ENCODE measurements around the gene IPO13.

Gene IPO13

GRCh38 chr1:43970502-43970901 lies 23.8 kb downstream of the IPO13 start:
- Histone ChIP-seq H3K9ac (no peak overlapping the region), H2AFZ (no peak overlapping the region), H3K9me3 (ENCODE audit: control insufficient read depth, low read length) (no peaks in the 10 kb centered on the region), H3K4me1 (peaks cover 7% of the 10 kb centered on the region), H3K27ac (no peak overlapping the region), H3K36me3 (ENCODE audit: control insufficient read depth, insufficient read depth, low read length) (no peaks in the 10 kb centered on the region), H3K4me3 (ENCODE audit: low read depth, low read length) (peak overlapping the region; percentile 97), H3K27me3 (ENCODE audit: control insufficient read depth, insufficient read depth, low read length) (no peaks in the 10 kb centered on the region), H3K4me2 (ENCODE audit: low read length) (peak overlapping the region; percentile 92), H3K79me2 (no peaks in the 10 kb centered on the region)
- TF ChIP-seq CTCF (IDR thresholded peaks at IDR 0.05), result no peak

- no peak overlapping the region for H3K9ac ChIP-seq
- H3K4me2 ChIP-seq (ENCODE audit: low read length), result no peak overlapping the region
- no peak overlapping the region for H3K4me3 ChIP-seq (ENCODE audit: low read depth, low read length)
- H3K9me3 ChIP-seq (ENCODE audit: control insufficient read depth, low read length), result no peaks in the 10 kb centered on the region
- H2AFZ ChIP-seq, result no peak overlapping the region
- no peaks in the 10 kb centered on the region for H3K79me2 ChIP-seq
- peaks cover 7% of the 10 kb centered on the region for H3K4me1 ChIP-seq
- TF ChIP-seq CTCF (IDR thresholded peaks at IDR 0.05), result no peak
- H3K27me3 ChIP-seq (ENCODE audit: control insufficient read depth, insufficient read depth, low read length), result no peaks in the 10 kb centered on the region
- no peaks in the 10 kb centered on the region for H3K36me3 ChIP-seq (ENCODE audit: control insufficient read depth, insufficient read depth, low read length)
- no peak overlapping the region for H3K27ac ChIP-seq
Observed at GRCh38 chr1:43970911-43971310, 24.2 kb downstream of the IPO13 start.

GRCh38 chr1:43971336-43971980 lies 24.7 kb downstream of the IPO13 start:
- H2AFZ ChIP-seq, result no peak overlapping the region
- no peak overlapping the region for H3K4me3 ChIP-seq (ENCODE audit: low read depth, low read length)
- no peaks in the 10 kb centered on the region for H3K36me3 ChIP-seq (ENCODE audit: control insufficient read depth, insufficient read depth, low read length)
- no peak overlapping the region for H3K27ac ChIP-seq
- no peaks in the 10 kb centered on the region for H3K27me3 ChIP-seq (ENCODE audit: control insufficient read depth, insufficient read depth, low read length)
- no peak for TF ChIP-seq CTCF (IDR thresholded peaks at IDR 0.05)
- no peaks in the 10 kb centered on the region for H3K79me2 ChIP-seq
- H3K9ac ChIP-seq, result no peak overlapping the region
- no peaks in the 10 kb centered on the region for H3K9me3 ChIP-seq (ENCODE audit: control insufficient read depth, low read length)
- no peak overlapping the region for H3K4me2 ChIP-seq (ENCODE audit: low read length)
- peaks cover 7% of the 10 kb centered on the region for H3K4me1 ChIP-seq

- no peaks in the 10 kb centered on the region for H3K9me3 ChIP-seq (ENCODE audit: control insufficient read depth, low read length)
- H3K27me3 ChIP-seq (ENCODE audit: control insufficient read depth, insufficient read depth, low read length), result no peaks in the 10 kb centered on the region
- no peak for TF ChIP-seq CTCF (IDR thresholded peaks at IDR 0.05)
- no peaks in the 10 kb centered on the region for H3K79me2 ChIP-seq
- peak overlapping the region; percentile 95 for H3K4me3 ChIP-seq (ENCODE audit: low read depth, low read length)
- peak overlapping the region; percentile 85 for H3K4me2 ChIP-seq (ENCODE audit: low read length)
- no peak overlapping the region for H3K9ac ChIP-seq
- H3K4me1 ChIP-seq, result peaks cover 7% of the 10 kb centered on the region
- peak overlapping the region; percentile 88 for H2AFZ ChIP-seq
- H3K27ac ChIP-seq, result peak overlapping the region; percentile 95
- H3K36me3 ChIP-seq (ENCODE audit: control insufficient read depth, insufficient read depth, low read length), result no peaks in the 10 kb centered on the region
Observed at GRCh38 chr1:43973981-43974442, 27.3 kb downstream of the IPO13 start.

All from parathyroid adenoma (tissue), 2 donors.